ENCODE measurements around the gene COPS2.
"Not testable (repeated sequence)": the region's sequence is repeated elsewhere in the genome, so short reads cannot be mapped to it uniquely, and the experiment has no call there.

The COPS2 gene

GRCh38 chr15:49101536-49101935, 53.9 kb downstream of the COPS2 start:
- DNase-seq: no peak

- no peak for DNase-seq
These were observed 59.2 kb downstream of the COPS2 start for GRCh38 chr15:49096090-49096750.

- no peak for DNase-seq
These were observed 60.5 kb downstream of the COPS2 start for GRCh38 chr15:49094923-49095322.

- no peak for DNase-seq
These were observed 61.9 kb downstream of the COPS2 start for GRCh38 chr15:49093252-49094105.

GRCh38 chr15:49088996-49089395, 66.4 kb downstream of the COPS2 start:
- DNase-seq: no peak

GRCh38 chr15:49085696-49086459, 69.5 kb downstream of the COPS2 start:
- DNase-seq: no peak

GRCh38 chr15:49084285-49084570, 71.2 kb downstream of the COPS2 start:
- DNase-seq: no peak

- DNase-seq: no peak
These were observed 71.8 kb downstream of the COPS2 start for GRCh38 chr15:49083401-49084284.

GRCh38 chr15:49082960-49083359, 72.4 kb downstream of the COPS2 start:
- DNase-seq: no peak

GRCh38 chr15:49079340-49080039, 75.9 kb downstream of the COPS2 start:
- no peak for DNase-seq

- no peak for DNase-seq
These were observed 79.5 kb downstream of the COPS2 start for GRCh38 chr15:49075881-49076280.

- not testable (repeated sequence) for DNase-seq
These were observed 80.7 kb downstream of the COPS2 start for GRCh38 chr15:49074589-49075287.

Measured in CD4-positive, alpha-beta T cell treated with Interleukin-1 beta for 1 hour (primary cell).